Activated CD4-positive, alpha-beta T cell treated with anti-CD3 and anti-CD28 coated beads, Interleukin-2, amount 50 U/mL, for 1 hour (primary cell): Measurements from ENCODE around the gene PRR23C.

Experiments
- DNase-seq: peaks from one replicate; pipeline ENCODE4 v3.0.0-alpha.2; 2020

The PRR23C gene

GRCh38 chr3:138995706-138996105 lies 49.0 kb downstream of the PRR23C start:
- no peak for DNase-seq
